Activated naive CD8-positive, alpha-beta T cell treated with anti-CD3 and anti-CD28 coated beads, Interleukin-2, amount 10 ng/mL, durations not matched to agents 7 days and 5 days (primary cell): ENCODE results near the gene KRTAP10-4. TPM values are rescaled to one million over a fixed set of nuclear protein-coding genes. Genes with fewer than 3 reads are reported as not detected.

ENCODE experiments used
- ATAC-seq: fragments of 150-1000 bp; cut with Tn5 transposase; one replicate; pipeline ENCODE4 v1.10.0; 2021; ENCODE audit warnings: low read depth, moderate library complexity
- POLR2A ChIA-PET: fragments of 350-600 bp; sonication (Branson Sonifier 250); formaldehyde crosslinking; loops from one replicate; lab custom pipeline; 2021; ENCODE audit warnings: antibody characterized with exemption; lab: Charles Lee
- DNase-seq: peaks from one replicate; pipeline ENCODE4 v3.0.0; 2021
- H3K27ac Mint-ChIP-seq: one replicate; pipeline ENCODE4 v1.8.0; 2022; ENCODE audit warnings: mild to moderate bottlenecking, mixed read lengths
- H3K27me3 Mint-ChIP-seq: one replicate; pipeline ENCODE4 v1.8.0; 2022; ENCODE audit warnings: mild to moderate bottlenecking, moderate library complexity, mixed read lengths
- H3K36me3 Mint-ChIP-seq: one replicate; pipeline ENCODE4 v1.8.0; 2021; ENCODE audit warnings: mild to moderate bottlenecking, mixed read lengths
- H3K4me1 Mint-ChIP-seq: one replicate; pipeline ENCODE4 v1.8.0; 2021; ENCODE audit warnings: mixed read lengths
- H3K4me3 Mint-ChIP-seq: one replicate; pipeline ENCODE4 v1.8.0; 2022; ENCODE audit warnings: mild to moderate bottlenecking, moderate library complexity, mixed read lengths
- H3K9me3 Mint-ChIP-seq: one replicate; pipeline ENCODE4 v1.8.0; 2021; ENCODE audit warnings: mixed read lengths
- total RNA-seq, 2 experiments: library from RNA; stranded (reverse); gene quantifications; one replicate each; pipeline ENCODE4 v1.2.3, GENCODE V29; 2021

Gene KRTAP10-4
- total RNA-seq, 2 experiments from 2014 or later, result not detected

GRCh38 chr21:44611551-44611950 lies 38.0 kb downstream of the KRTAP10-4 start:
- H3K9me3 Mint-ChIP-seq, result peaks cover 18% of the 10 kb centered on the region
- peaks cover 2% of the 10 kb centered on the region for H3K36me3 Mint-ChIP-seq
- DNase-seq (no peak), ATAC-seq (no peak)
- peaks cover 7% of the 10 kb centered on the region for H3K27me3 Mint-ChIP-seq
- POLR2A ChIA-PET, result no interaction called here
- H3K4me1 Mint-ChIP-seq, result peaks cover 4% of the 10 kb centered on the region
- no peak overlapping the region for H3K4me3 Mint-ChIP-seq
- H3K27ac Mint-ChIP-seq, result no peak overlapping the region

GRCh38 chr21:44612029-44612486 lies 38.5 kb downstream of the KRTAP10-4 start, which contains the start of gene KRTAP10-8:
TSS of gene KRTAP10-8 (plus strand) at chr21:44612079. CDS start at chr21:44612101, 22 bp downstream.
- peaks cover 16% of the 10 kb centered on the region for H3K9me3 Mint-ChIP-seq
- POLR2A ChIA-PET, result no interaction called here
- no peak for DNase-seq
- no peak within 1 kb of the TSS for H3K27ac Mint-ChIP-seq
- H3K36me3 Mint-ChIP-seq, result peaks cover 2% of the 10 kb centered on the region
- H3K4me3 Mint-ChIP-seq, result no peak within 1 kb of the TSS
- peaks cover 4% of the 10 kb centered on the region for H3K4me1 Mint-ChIP-seq
- H3K27me3 Mint-ChIP-seq, result peaks cover 7% of the 10 kb centered on the region
- ATAC-seq, result no peak

GRCh38 chr21:44612669-44613229 lies 39.2 kb downstream of the KRTAP10-4 start:
- POLR2A ChIA-PET, result no interaction called here
- peaks cover 3% of the 10 kb centered on the region for H3K36me3 Mint-ChIP-seq
- no peak overlapping the region for H3K27ac Mint-ChIP-seq
- H3K27me3 Mint-ChIP-seq, result peaks cover 7% of the 10 kb centered on the region
- peaks cover 15% of the 10 kb centered on the region for H3K9me3 Mint-ChIP-seq
- DNase-seq, result no peak
- peaks cover 4% of the 10 kb centered on the region for H3K4me1 Mint-ChIP-seq
- no peak overlapping the region for H3K4me3 Mint-ChIP-seq
- no peak for ATAC-seq

GRCh38 chr21:44613386-44614155 lies 40.0 kb downstream of the KRTAP10-4 start:
- Mint-ChIP-seq H3K9me3 (peaks cover 15% of the 10 kb centered on the region), H3K27me3 (peaks cover 7% of the 10 kb centered on the region)

GRCh38 chr21:44614161-44614631 lies 40.7 kb downstream of the KRTAP10-4 start:
- H3K4me3 Mint-ChIP-seq, result no peak overlapping the region
- peaks cover 8% of the 10 kb centered on the region for H3K36me3 Mint-ChIP-seq
- DNase-seq (no peak), ATAC-seq (no peak)
- peaks cover 2% of the 10 kb centered on the region for H3K27me3 Mint-ChIP-seq
- H3K27ac Mint-ChIP-seq, result no peak overlapping the region
- H3K4me1 Mint-ChIP-seq, result peaks cover 15% of the 10 kb centered on the region
- H3K9me3 Mint-ChIP-seq, result peaks cover 15% of the 10 kb centered on the region
- POLR2A ChIA-PET, result no interaction called here

More at GRCh38 chr21:44613386-44614155, 40.0 kb downstream of the KRTAP10-4 start:
- peaks cover 9% of the 10 kb centered on the region for H3K4me1 Mint-ChIP-seq
- POLR2A ChIA-PET, result no interaction called here
- no peak overlapping the region for H3K27ac Mint-ChIP-seq
- H3K4me3 Mint-ChIP-seq, result no peak overlapping the region
- H3K36me3 Mint-ChIP-seq, result peaks cover 6% of the 10 kb centered on the region
- ATAC-seq (no peak), DNase-seq (no peak)

- ATAC-seq (no peak), DNase-seq (no peak)
- Mint-ChIP-seq H3K4me3 (no peak overlapping the region), H3K27me3 (no peaks in the 10 kb centered on the region), H3K4me1 (peaks cover 21% of the 10 kb centered on the region), H3K36me3 (peaks cover 16% of the 10 kb centered on the region), H3K9me3 (peaks cover 17% of the 10 kb centered on the region), H3K27ac (no peak overlapping the region)
- POLR2A ChIA-PET, result no interaction called here
Observed at GRCh38 chr21:44614961-44615391, 41.4 kb downstream of the KRTAP10-4 start.

- DNase-seq (no peak), ATAC-seq (no peak)
- no peaks in the 10 kb centered on the region for H3K27me3 Mint-ChIP-seq
- H3K27ac Mint-ChIP-seq, result no peak overlapping the region
- H3K4me1 Mint-ChIP-seq, result peaks cover 21% of the 10 kb centered on the region
- H3K36me3 Mint-ChIP-seq, result peaks cover 19% of the 10 kb centered on the region
- POLR2A ChIA-PET, result no interaction called here
- peaks cover 19% of the 10 kb centered on the region for H3K9me3 Mint-ChIP-seq
- no peak overlapping the region for H3K4me3 Mint-ChIP-seq
Observed at GRCh38 chr21:44615466-44615865, 41.9 kb downstream of the KRTAP10-4 start.

GRCh38 chr21:44615911-44616590 lies 42.5 kb downstream of the KRTAP10-4 start:
- H3K27ac Mint-ChIP-seq, result peak overlapping the region; percentile 9
- peaks cover 21% of the 10 kb centered on the region for H3K4me1 Mint-ChIP-seq
- no peak for ATAC-seq
- no peaks in the 10 kb centered on the region for H3K27me3 Mint-ChIP-seq
- peaks cover 23% of the 10 kb centered on the region for H3K36me3 Mint-ChIP-seq
- no peak overlapping the region for H3K4me3 Mint-ChIP-seq
- no peak for DNase-seq
- POLR2A ChIA-PET, result no interaction called here
- peaks cover 24% of the 10 kb centered on the region for H3K9me3 Mint-ChIP-seq

- Mint-ChIP-seq H3K4me1 (peaks cover 21% of the 10 kb centered on the region), H3K27ac (peak overlapping the region; percentile 9)
Observed at GRCh38 chr21:44616591-44616926, 43.0 kb downstream of the KRTAP10-4 start.

GRCh38 chr21:44617071-44617501 lies 43.6 kb downstream of the KRTAP10-4 start:
- ATAC-seq, result no peak
- no peaks in the 10 kb centered on the region for H3K27me3 Mint-ChIP-seq
- H3K9me3 Mint-ChIP-seq, result peaks cover 23% of the 10 kb centered on the region
- H3K27ac Mint-ChIP-seq, result no peak overlapping the region
- peaks cover 23% of the 10 kb centered on the region for H3K36me3 Mint-ChIP-seq
- peaks cover 21% of the 10 kb centered on the region for H3K4me1 Mint-ChIP-seq
- no peak for DNase-seq
- H3K4me3 Mint-ChIP-seq, result no peak overlapping the region
- POLR2A ChIA-PET, result no interaction called here

More at GRCh38 chr21:44616591-44616926, 43.0 kb downstream of the KRTAP10-4 start:
- Mint-ChIP-seq H3K27me3 (no peaks in the 10 kb centered on the region), H3K36me3 (peaks cover 23% of the 10 kb centered on the region), H3K9me3 (peaks cover 21% of the 10 kb centered on the region), H3K4me3 (no peak overlapping the region)
- ATAC-seq, result no peak
- POLR2A ChIA-PET, result no interaction called here
- DNase-seq, result no peak

- DNase-seq (no peak), ATAC-seq (peak; percentile 39)
- H3K27me3 Mint-ChIP-seq, result no peaks in the 10 kb centered on the region
- peak overlapping the region; percentile 79 for H3K27ac Mint-ChIP-seq
- POLR2A ChIA-PET, result interaction anchor here (1.2 to 1.3 kb wide), 4 partner anchors 10 to 71 kb away, joined by 3 to 8 read pairs (median 4); partner anchors contain the start of genes KRTAP12-1 and KRTAP12-3
- peaks cover 25% of the 10 kb centered on the region for H3K36me3 Mint-ChIP-seq
- H3K9me3 Mint-ChIP-seq, result peaks cover 32% of the 10 kb centered on the region
- peak overlapping the region; percentile 48 for H3K4me3 Mint-ChIP-seq
- peaks cover 21% of the 10 kb centered on the region for H3K4me1 Mint-ChIP-seq
Observed at GRCh38 chr21:44618504-44618903, 45.0 kb downstream of the KRTAP10-4 start.

- peak; percentile 97 for ATAC-seq
- peak overlapping the region; percentile 79 for H3K27ac Mint-ChIP-seq
Observed at GRCh38 chr21:44618909-44619308, 45.4 kb downstream of the KRTAP10-4 start.

GRCh38 chr21:44619886-44620285 lies 46.4 kb downstream of the KRTAP10-4 start:
- H3K4me3 Mint-ChIP-seq, result no peak overlapping the region
- H3K27ac Mint-ChIP-seq, result no peak overlapping the region
- POLR2A ChIA-PET, result interaction anchor here (1.3 kb wide), 2 partner anchors 38 to 62 kb away, joined by 3 to 8 read pairs; partner anchors contain the start of genes KRTAP12-1 and KRTAP12-3
- peaks cover 40% of the 10 kb centered on the region for H3K9me3 Mint-ChIP-seq
- H3K27me3 Mint-ChIP-seq, result no peaks in the 10 kb centered on the region
- peaks cover 27% of the 10 kb centered on the region for H3K36me3 Mint-ChIP-seq
- H3K4me1 Mint-ChIP-seq, result peaks cover 21% of the 10 kb centered on the region
- ATAC-seq (no peak), DNase-seq (no peak)

More at GRCh38 chr21:44618909-44619308, 45.4 kb downstream of the KRTAP10-4 start:
- Mint-ChIP-seq H3K4me1 (peaks cover 21% of the 10 kb centered on the region), H3K4me3 (peak overlapping the region; percentile 48), H3K36me3 (peaks cover 25% of the 10 kb centered on the region), H3K27me3 (no peaks in the 10 kb centered on the region), H3K9me3 (peaks cover 33% of the 10 kb centered on the region)
- no peak for DNase-seq
- POLR2A ChIA-PET, result interaction anchor here (1.2 to 1.3 kb wide), 4 partner anchors 10 to 71 kb away, joined by 3 to 8 read pairs (median 4); partner anchors contain the start of genes KRTAP12-1 and KRTAP12-3
